Esophagus squamous epithelium (tissue), 4 donors: Measurements from ENCODE around the gene TWIST2.

Experiments used
- POLR2A ChIP-seq, 4 donors: fragments of 450-650 bp; IDR thresholded peaks; one replicate each; pipeline ENCODE4 v1.6.1; 2017; ENCODE audit warnings: antibody characterized with exemption in 4 of 4, mild to moderate bottlenecking in 4 of 4, moderate library complexity in 3 of 4
- TF ChIP-seq, protein P1 (sequence below), 6 experiments: fragments of 450-650 bp in 4 of 6; fragments of 200-600 bp in 2 of 6; sonication (generic) in 2 of 6; IDR thresholded peaks; one replicate each; pipeline ENCODE4 v1.5.1; 2016 to 2019; ENCODE audit warnings: antibody characterized with exemption in 6 of 6, mild to moderate bottlenecking in 4 of 6, moderate library complexity in 4 of 6

DNA sequence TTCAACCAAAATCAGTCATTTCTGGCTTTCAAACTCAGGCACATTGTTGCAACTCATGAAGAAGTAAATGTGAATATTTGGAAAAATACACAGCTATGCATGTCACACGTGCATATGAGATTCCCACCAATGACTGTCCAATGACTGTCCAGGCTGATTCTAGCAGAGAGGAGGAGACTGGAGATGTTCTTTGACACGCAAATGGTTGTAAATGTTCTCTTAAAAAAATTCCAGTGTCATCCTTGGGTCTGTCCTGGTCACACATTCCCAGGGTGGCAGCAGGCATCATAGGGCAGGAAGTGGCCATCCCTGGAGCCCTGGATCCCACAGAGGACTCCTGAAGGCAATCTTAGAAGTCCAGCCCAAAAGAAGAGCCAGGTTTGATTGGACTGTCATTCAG, 40.9 kb downstream of the TWIST2 start:
- TF ChIP-seq, protein P1, sequence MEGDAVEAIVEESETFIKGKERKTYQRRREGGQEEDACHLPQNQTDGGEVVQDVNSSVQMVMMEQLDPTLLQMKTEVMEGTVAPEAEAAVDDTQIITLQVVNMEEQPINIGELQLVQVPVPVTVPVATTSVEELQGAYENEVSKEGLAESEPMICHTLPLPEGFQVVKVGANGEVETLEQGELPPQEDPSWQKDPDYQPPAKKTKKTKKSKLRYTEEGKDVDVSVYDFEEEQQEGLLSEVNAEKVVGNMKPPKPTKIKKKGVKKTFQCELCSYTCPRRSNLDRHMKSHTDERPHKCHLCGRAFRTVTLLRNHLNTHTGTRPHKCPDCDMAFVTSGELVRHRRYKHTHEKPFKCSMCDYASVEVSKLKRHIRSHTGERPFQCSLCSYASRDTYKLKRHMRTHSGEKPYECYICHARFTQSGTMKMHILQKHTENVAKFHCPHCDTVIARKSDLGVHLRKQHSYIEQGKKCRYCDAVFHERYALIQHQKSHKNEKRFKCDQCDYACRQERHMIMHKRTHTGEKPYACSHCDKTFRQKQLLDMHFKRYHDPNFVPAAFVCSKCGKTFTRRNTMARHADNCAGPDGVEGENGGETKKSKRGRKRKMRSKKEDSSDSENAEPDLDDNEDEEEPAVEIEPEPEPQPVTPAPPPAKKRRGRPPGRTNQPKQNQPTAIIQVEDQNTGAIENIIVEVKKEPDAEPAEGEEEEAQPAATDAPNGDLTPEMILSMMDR (IDR thresholded peaks at IDR 0.05): no peak
- TF ChIP-seq POLR2A (IDR thresholded peaks at IDR 0.05): no peak
